Cortex of kidney (tissue), 1 donor: Measurements from ENCODE around the gene TARBP2.

Source experiments
- DNase-seq: peaks from one replicate; lab custom pipeline; 2025; lab: John Stamatoyannopoulos, UW

Gene TARBP2

GRCh38 chr12:53495903-53496751 lies 5.0 kb upstream of the TARBP2 start:
- DNase-seq, result no peak

- DNase-seq, result no peak
These were observed 4.4 kb upstream of the TARBP2 start for GRCh38 chr12:53496752-53497032.

- DNase-seq, result no peak
These were observed 3.6 kb upstream of the TARBP2 start for GRCh38 chr12:53497461-53497860.

GRCh38 chr12:53498235-53498630 lies 2.9 kb upstream of the TARBP2 start:
- DNase-seq, result no peak

- DNase-seq, result no peak
These were observed 1.6 kb upstream of the TARBP2 start, which contains the start of gene MAP3K12 for GRCh38 chr12:53499266-53500141. Gene MAP3K12 (minus strand): TSS chr12:53499458. CDS start chr12:53487391, 12,067 bp downstream.

- no peak for DNase-seq
These were observed 824 bp upstream of the TARBP2 start for GRCh38 chr12:53500142-53500775.

- DNase-seq, result no peak
These were observed 615 bp downstream of the TARBP2 start for GRCh38 chr12:53501615-53502181.

GRCh38 chr12:53502331-53502730 lies 1.2 kb downstream of the TARBP2 start:
- DNase-seq, result no peak

GRCh38 chr12:53502983-53503728 lies 2.1 kb downstream of the TARBP2 start:
- no peak for DNase-seq

GRCh38 chr12:53504004-53504920 lies 3.2 kb downstream of the TARBP2 start:
- no peak for DNase-seq

- no peak for DNase-seq
These were observed 4.0 kb downstream of the TARBP2 start for GRCh38 chr12:53505086-53505485.

GRCh38 chr12:53505555-53506449 lies 4.7 kb downstream of the TARBP2 start:
- no peak for DNase-seq

GRCh38 chr12:53506450-53506785 lies 5.3 kb downstream of the TARBP2 start:
- no peak for DNase-seq

- no peak for DNase-seq
These were observed 6.0 kb downstream of the TARBP2 start, which contains the start of gene NPFF for GRCh38 chr12:53506881-53507602. Gene NPFF (minus strand): TSS chr12:53507484. CDS start chr12:53507474, 10 bp downstream.

GRCh38 chr12:53507603-53507885 lies 6.5 kb downstream of the TARBP2 start:
- DNase-seq, result no peak

- no peak for DNase-seq
These were observed 7.6 kb downstream of the TARBP2 start for GRCh38 chr12:53508534-53509170.

GRCh38 chr12:53510181-53510812 lies 9.2 kb downstream of the TARBP2 start:
- DNase-seq, result no peak
